Measurements from ENCODE around the gene AKAP10.
"Not testable (repeated sequence)": the region's sequence is repeated elsewhere in the genome, so short reads cannot be mapped to it uniquely, and the experiment has no call there.

Gene AKAP10

GRCh38 chr17:19955099-19955498 is 22.5 kb downstream of the AKAP10 start:
- no peak for TF ChIP-seq CTCF (IDR thresholded peaks at IDR 0.05; ENCODE audit: low read length)
- TF ChIP-seq EZH2 (IDR thresholded peaks at IDR 0.05; ENCODE audit: borderline replicate concordance, low read length) = no peak

GRCh38 chr17:19951411-19951810 is 26.2 kb downstream of the AKAP10 start:
- H3K9me2 ChIP-seq (ENCODE audit: low read depth, low read length); H3K9ac ChIP-seq (ENCODE audit: low read length); H2AFZ ChIP-seq (ENCODE audit: low read length); H3K4me2 ChIP-seq (ENCODE audit: low read length); H3K4me3 ChIP-seq (ENCODE audit: low read depth, low read length, poor library complexity, severe bottlenecking); H3K4me1 ChIP-seq (ENCODE audit: insufficient read depth, low read length, severe bottlenecking); H3K27me3 ChIP-seq (ENCODE audit: insufficient read depth, low read length); H3K27ac ChIP-seq (ENCODE audit: low read depth, low read length, poor library complexity, severe bottlenecking); H3F3A ChIP-seq (ENCODE audit: insufficient read depth, low read length); H3K9me3 ChIP-seq (ENCODE audit: low read length); H4K20me1 ChIP-seq (ENCODE audit: insufficient read depth, low read length): not testable (repeated sequence)
- peaks cover 60% of the 10 kb centered on the region for H3K79me2 ChIP-seq (ENCODE audit: insufficient read depth, low read length)
- H3K36me3 ChIP-seq (ENCODE audit: insufficient read depth, low read length) = peaks cover 61% of the 10 kb centered on the region

More at GRCh38 chr17:19955099-19955498, 22.5 kb downstream of the AKAP10 start:
- Histone ChIP-seq H3K4me3 (ENCODE audit: low read depth, low read length, poor library complexity, severe bottlenecking) (no peak overlapping the region), H3K27ac (ENCODE audit: low read depth, low read length, poor library complexity, severe bottlenecking) (no peak overlapping the region), H3K9ac (ENCODE audit: low read length) (no peak overlapping the region), H3K4me1 (ENCODE audit: insufficient read depth, low read length, severe bottlenecking) (no peaks in the 10 kb centered on the region), H4K20me1 (ENCODE audit: insufficient read depth, low read length) (0 out of 2 replicates have a peak, but pooled peaks cover 2% of the 10 kb centered on the region), H2AFZ (ENCODE audit: low read length) (no peak overlapping the region), H3K9me3 (ENCODE audit: low read length) (no peaks in the 10 kb centered on the region), H3K9me2 (ENCODE audit: low read depth, low read length) (no peaks in the 10 kb centered on the region), H3K36me3 (ENCODE audit: insufficient read depth, low read length) (peaks cover 70% of the 10 kb centered on the region), H3K27me3 (ENCODE audit: insufficient read depth, low read length) (no peaks in the 10 kb centered on the region), H3K79me2 (ENCODE audit: insufficient read depth, low read length) (peaks cover 57% of the 10 kb centered on the region), H3K4me2 (ENCODE audit: low read length) (no peak overlapping the region), H3F3A (ENCODE audit: insufficient read depth, low read length) (no peaks in the 10 kb centered on the region)

GRCh38 chr17:19950624-19951195 is 26.9 kb downstream of the AKAP10 start:
- not testable (repeated sequence) for H3K9ac ChIP-seq (ENCODE audit: low read length); H3K9me3 ChIP-seq (ENCODE audit: low read length); H4K20me1 ChIP-seq (ENCODE audit: insufficient read depth, low read length); H3K4me3 ChIP-seq (ENCODE audit: low read depth, low read length, poor library complexity, severe bottlenecking); H3K4me1 ChIP-seq (ENCODE audit: insufficient read depth, low read length, severe bottlenecking); H3K27ac ChIP-seq (ENCODE audit: low read depth, low read length, poor library complexity, severe bottlenecking); H3K4me2 ChIP-seq (ENCODE audit: low read length); H3F3A ChIP-seq (ENCODE audit: insufficient read depth, low read length); H3K27me3 ChIP-seq (ENCODE audit: insufficient read depth, low read length); H2AFZ ChIP-seq (ENCODE audit: low read length); H3K9me2 ChIP-seq (ENCODE audit: low read depth, low read length)
- Histone ChIP-seq H3K36me3 (ENCODE audit: insufficient read depth, low read length) (peaks cover 56% of the 10 kb centered on the region), H3K79me2 (ENCODE audit: insufficient read depth, low read length) (peaks cover 55% of the 10 kb centered on the region)

- Histone ChIP-seq H3K4me2 (ENCODE audit: low read length) (no peak overlapping the region), H3K9me2 (ENCODE audit: low read depth, low read length) (no peaks in the 10 kb centered on the region), H3K4me1 (ENCODE audit: insufficient read depth, low read length, severe bottlenecking) (no peaks in the 10 kb centered on the region), H4K20me1 (ENCODE audit: insufficient read depth, low read length) (peaks cover 2% of the 10 kb centered on the region; the same call in 1 of the 2 replicates), H3K9ac (ENCODE audit: low read length) (no peak overlapping the region), H2AFZ (ENCODE audit: low read length) (no peak overlapping the region), H3K27me3 (ENCODE audit: insufficient read depth, low read length) (no peaks in the 10 kb centered on the region), H3K27ac (ENCODE audit: low read depth, low read length, poor library complexity, severe bottlenecking) (peak overlapping the region; percentile 4), H3F3A (ENCODE audit: insufficient read depth, low read length) (no peaks in the 10 kb centered on the region), H3K4me3 (ENCODE audit: low read depth, low read length, poor library complexity, severe bottlenecking) (no peak overlapping the region), H3K9me3 (ENCODE audit: low read length) (no peaks in the 10 kb centered on the region), H3K36me3 (ENCODE audit: insufficient read depth, low read length) (peaks cover 56% of the 10 kb centered on the region), H3K79me2 (ENCODE audit: insufficient read depth, low read length) (peaks cover 42% of the 10 kb centered on the region)
- TF ChIP-seq CTCF (IDR thresholded peaks at IDR 0.05; ENCODE audit: low read length) (no peak), EZH2 (IDR thresholded peaks at IDR 0.05; ENCODE audit: borderline replicate concordance, low read length) (no peak)
These were observed 29.3 kb downstream of the AKAP10 start for GRCh38 chr17:19948116-19948943.

All from OCI-LY1 (cell line).